ENCODE measurements around the gene MMP15.

MMP15 gene

GRCh38 chr16:58035356-58036170 is 10.0 kb downstream of the MMP15 start:
- DNase-seq, result no peak

- DNase-seq, result no peak
These were observed 11.4 kb downstream of the MMP15 start for GRCh38 chr16:58036943-58037342.

GRCh38 chr16:58037365-58038057 is 12.0 kb downstream of the MMP15 start:
- DNase-seq, result no peak

- DNase-seq, result no peak
These were observed 12.7 kb downstream of the MMP15 start for GRCh38 chr16:58038219-58038641.

GRCh38 chr16:58039829-58040495 is 14.4 kb downstream of the MMP15 start:
- DNase-seq, result no peak

GRCh38 chr16:58040496-58040846 is 14.9 kb downstream of the MMP15 start:
- no peak for DNase-seq

GRCh38 chr16:58040945-58041627 is 15.5 kb downstream of the MMP15 start:
- DNase-seq, result no peak

- DNase-seq, result no peak
These were observed 16.0 kb downstream of the MMP15 start for GRCh38 chr16:58041628-58041955.

- no peak for DNase-seq
These were observed 16.7 kb downstream of the MMP15 start for GRCh38 chr16:58042001-58042885.

- no peak for DNase-seq
These were observed 17.4 kb downstream of the MMP15 start for GRCh38 chr16:58042886-58043515.

GRCh38 chr16:58043571-58044155 is 18.1 kb downstream of the MMP15 start:
- DNase-seq, result no peak

GRCh38 chr16:58044266-58045019 is 18.9 kb downstream of the MMP15 start:
- DNase-seq, result no peak

- no peak for DNase-seq
These were observed 19.5 kb downstream of the MMP15 start for GRCh38 chr16:58045096-58045495.

GRCh38 chr16:58046054-58046881 is 20.7 kb downstream of the MMP15 start:
- DNase-seq, result no peak

GRCh38 chr16:58046936-58047335 is 21.4 kb downstream of the MMP15 start:
- no peak for DNase-seq

- no peak for DNase-seq
These were observed 22.2 kb downstream of the MMP15 start for GRCh38 chr16:58047557-58048348.

- DNase-seq, result no peak
These were observed 23.1 kb downstream of the MMP15 start for GRCh38 chr16:58048494-58049231.
